ENCODE results near the gene SEPTIN7.

The SEPTIN7 gene

DNA sequence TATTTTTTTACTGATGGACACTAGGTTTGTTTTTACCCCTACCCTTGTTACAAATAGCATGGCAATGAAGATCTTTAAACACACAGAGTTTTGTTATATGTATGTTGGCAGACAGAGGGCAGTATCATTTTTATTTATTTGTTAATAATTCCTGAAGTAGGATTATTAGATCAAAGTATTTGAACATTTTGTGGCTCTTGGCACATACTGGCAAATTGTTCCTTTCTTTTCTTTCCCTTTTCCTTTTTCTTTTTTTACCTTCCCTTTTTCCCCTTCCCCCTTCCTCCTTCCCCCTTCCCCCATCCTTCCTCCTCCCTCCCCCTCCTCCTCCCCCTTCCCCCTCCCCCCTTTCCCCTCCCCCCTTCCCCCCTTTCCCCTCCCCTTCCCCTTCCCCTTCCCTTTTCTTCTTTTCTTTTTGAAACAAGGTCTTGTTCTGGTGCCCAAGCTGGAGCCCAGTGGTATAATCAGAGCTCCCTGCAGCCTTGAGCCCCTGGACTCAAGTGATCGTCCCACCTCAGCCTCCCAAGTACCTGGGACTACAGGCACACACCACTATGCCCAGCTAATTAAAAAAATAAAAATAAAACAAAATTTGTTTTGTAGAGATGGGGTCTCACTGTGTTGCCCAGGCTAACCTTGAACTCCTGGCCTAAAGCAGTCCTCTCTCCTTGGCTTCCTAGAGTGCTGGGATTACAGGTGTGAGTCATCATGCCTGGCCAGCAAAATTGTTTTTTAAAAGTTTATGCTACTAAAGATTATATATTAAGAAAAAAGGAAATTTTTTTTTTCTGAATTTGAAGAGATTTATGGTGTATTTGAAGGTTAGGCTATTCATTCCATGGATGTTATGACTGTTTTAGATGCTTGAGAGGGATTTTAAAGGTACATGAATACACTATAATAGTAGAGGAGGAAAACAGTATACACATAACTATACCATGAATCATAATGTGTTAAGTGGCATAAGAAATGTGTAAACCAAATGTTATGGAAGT, 39.3 kb downstream of the SEPTIN7 start:
- H3K36me3 ChIP-seq (ENCODE audit: insufficient read depth, low read length), result peaks cover 65% of the 10 kb centered on the region
- H3K79me2 ChIP-seq (ENCODE audit: insufficient read depth, low read length), result peaks cover 95% of the 10 kb centered on the region
- H3K9me3 ChIP-seq (ENCODE audit: insufficient read depth, low read length, severe bottlenecking), result no peaks in the 10 kb centered on the region
- no peak for ATAC-seq (ENCODE audit: insufficient read depth, low read depth)
- no peak overlapping the region for H3K4me3 ChIP-seq (ENCODE audit: low read depth in 1 of 2, low read length in 2 of 2)
- DNase-seq, result no peak
- TF ChIP-seq EZH2 (IDR thresholded peaks at IDR 0.05; ENCODE audit: borderline replicate concordance, low read depth, low read length, severe bottlenecking), result no peak
- TF ChIP-seq, protein P1, sequence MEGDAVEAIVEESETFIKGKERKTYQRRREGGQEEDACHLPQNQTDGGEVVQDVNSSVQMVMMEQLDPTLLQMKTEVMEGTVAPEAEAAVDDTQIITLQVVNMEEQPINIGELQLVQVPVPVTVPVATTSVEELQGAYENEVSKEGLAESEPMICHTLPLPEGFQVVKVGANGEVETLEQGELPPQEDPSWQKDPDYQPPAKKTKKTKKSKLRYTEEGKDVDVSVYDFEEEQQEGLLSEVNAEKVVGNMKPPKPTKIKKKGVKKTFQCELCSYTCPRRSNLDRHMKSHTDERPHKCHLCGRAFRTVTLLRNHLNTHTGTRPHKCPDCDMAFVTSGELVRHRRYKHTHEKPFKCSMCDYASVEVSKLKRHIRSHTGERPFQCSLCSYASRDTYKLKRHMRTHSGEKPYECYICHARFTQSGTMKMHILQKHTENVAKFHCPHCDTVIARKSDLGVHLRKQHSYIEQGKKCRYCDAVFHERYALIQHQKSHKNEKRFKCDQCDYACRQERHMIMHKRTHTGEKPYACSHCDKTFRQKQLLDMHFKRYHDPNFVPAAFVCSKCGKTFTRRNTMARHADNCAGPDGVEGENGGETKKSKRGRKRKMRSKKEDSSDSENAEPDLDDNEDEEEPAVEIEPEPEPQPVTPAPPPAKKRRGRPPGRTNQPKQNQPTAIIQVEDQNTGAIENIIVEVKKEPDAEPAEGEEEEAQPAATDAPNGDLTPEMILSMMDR (IDR thresholded peaks at IDR 0.05; ENCODE audit: borderline replicate concordance, extremely low read depth, low read length, poor library complexity, severe bottlenecking), result no peak
- no peak overlapping the region for H3K27ac ChIP-seq (ENCODE audit: low read length)
- no peak overlapping the region for H3K9ac ChIP-seq (ENCODE audit: low read depth, low read length)
- no peak overlapping the region for H2AFZ ChIP-seq (ENCODE audit: low read depth, low read length)
- no peaks in the 10 kb centered on the region for H3K27me3 ChIP-seq (ENCODE audit: insufficient read depth, low read length, poor library complexity)
- peaks cover 34% of the 10 kb centered on the region; the same call in 1 of the 2 replicates for H4K20me1 ChIP-seq (ENCODE audit: insufficient read depth, low read length)
- H3K4me1 ChIP-seq (ENCODE audit: insufficient read depth, low read length), result no peaks in the 10 kb centered on the region
- H3K4me2 ChIP-seq (ENCODE audit: insufficient read depth, low read length), result no peak overlapping the region

- peaks cover 96% of the 10 kb centered on the region for H3K79me2 ChIP-seq (ENCODE audit: insufficient read depth, low read length)
- DNase-seq, result no peak
Measured at GRCh38 chr7:35846816-35847412, 46.1 kb downstream of the SEPTIN7 start.

DNA sequence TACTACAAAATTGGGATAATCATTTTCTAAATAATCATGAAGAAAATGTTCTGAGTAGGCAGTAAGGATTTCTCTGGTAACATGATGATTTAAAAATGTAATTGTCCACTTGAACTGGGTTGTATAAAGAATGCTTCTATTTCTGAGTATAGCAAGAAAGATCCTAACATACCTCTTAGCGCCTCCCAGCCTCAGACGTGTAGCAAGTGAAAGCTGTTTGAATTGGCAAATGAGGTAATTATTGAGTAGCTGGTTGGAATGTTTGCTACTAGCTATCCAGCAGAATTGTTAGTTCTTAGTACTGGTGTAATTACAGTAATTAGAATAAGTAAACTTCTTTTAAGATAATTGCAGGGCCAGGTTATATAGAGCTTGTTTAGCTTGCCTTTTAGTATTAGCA, 47.9 kb downstream of the SEPTIN7 start:
- Histone ChIP-seq H4K20me1 (ENCODE audit: insufficient read depth, low read length) (peaks cover 48% of the 10 kb centered on the region), H3K9me3 (ENCODE audit: insufficient read depth, low read length, severe bottlenecking) (no peaks in the 10 kb centered on the region), H3K27me3 (ENCODE audit: insufficient read depth, low read length, poor library complexity) (no peaks in the 10 kb centered on the region), H3K36me3 (ENCODE audit: insufficient read depth, low read length) (peaks cover 66% of the 10 kb centered on the region), H3K4me3 (ENCODE audit: low read depth in 1 of 2, low read length in 2 of 2) (no peak overlapping the region), H3K4me1 (ENCODE audit: insufficient read depth, low read length) (no peaks in the 10 kb centered on the region), H3K27ac (ENCODE audit: low read length) (no peak overlapping the region), H2AFZ (ENCODE audit: low read depth, low read length) (no peak overlapping the region), H3K79me2 (ENCODE audit: insufficient read depth, low read length) (peaks cover 96% of the 10 kb centered on the region), H3K9ac (ENCODE audit: low read depth, low read length) (no peak overlapping the region), H3K4me2 (ENCODE audit: insufficient read depth, low read length) (no peak overlapping the region)
- ATAC-seq (ENCODE audit: insufficient read depth, low read depth) (no peak), DNase-seq (no peak)
- TF ChIP-seq, protein P1 (IDR thresholded peaks at IDR 0.05; ENCODE audit: borderline replicate concordance, extremely low read depth, low read length, poor library complexity, severe bottlenecking), result no peak
- TF ChIP-seq EZH2 (IDR thresholded peaks at IDR 0.05; ENCODE audit: borderline replicate concordance, low read depth, low read length, severe bottlenecking), result no peak

More at GRCh38 chr7:35846816-35847412, 46.1 kb downstream of the SEPTIN7 start:
- no peaks in the 10 kb centered on the region for H3K4me1 ChIP-seq (ENCODE audit: insufficient read depth, low read length)
- H3K4me2 ChIP-seq (ENCODE audit: insufficient read depth, low read length), result no peak overlapping the region
- no peaks in the 10 kb centered on the region for H3K27me3 ChIP-seq (ENCODE audit: insufficient read depth, low read length, poor library complexity)
- H2AFZ ChIP-seq (ENCODE audit: low read depth, low read length), result no peak overlapping the region
- H4K20me1 ChIP-seq (ENCODE audit: insufficient read depth, low read length), result peaks cover 44% of the 10 kb centered on the region
- no peak overlapping the region for H3K4me3 ChIP-seq (ENCODE audit: low read depth in 1 of 2, low read length in 2 of 2)
- no peaks in the 10 kb centered on the region for H3K9me3 ChIP-seq (ENCODE audit: insufficient read depth, low read length, severe bottlenecking)
- peaks cover 62% of the 10 kb centered on the region for H3K36me3 ChIP-seq (ENCODE audit: insufficient read depth, low read length)
- TF ChIP-seq, protein P1 (IDR thresholded peaks at IDR 0.05; ENCODE audit: borderline replicate concordance, extremely low read depth, low read length, poor library complexity, severe bottlenecking), result no peak
- ATAC-seq (ENCODE audit: insufficient read depth, low read depth), result no peak
- no peak overlapping the region for H3K9ac ChIP-seq (ENCODE audit: low read depth, low read length)
- H3K27ac ChIP-seq (ENCODE audit: low read length), result no peak overlapping the region
